Sigmoid colon (tissue), 4 donors: ENCODE data around the gene FLCN.

ENCODE experiments used
- CTCF ChIP-seq, 4 experiments: fragments of 450-650 bp in 3 of 4; fragments of 200-600 bp in 1 of 4; IDR thresholded peaks; one replicate each; pipeline ENCODE4 v1.5.1; 2016 to 2019; ENCODE audit warnings: antibody characterized with exemption in 4 of 4, mild to moderate bottlenecking in 3 of 4, moderate library complexity in 2 of 4
- POLR2A ChIP-seq, 2 donors: fragments of 450-650 bp; IDR thresholded peaks; one replicate each; pipeline ENCODE4 v1.6.1; 2016; ENCODE audit warnings: antibody characterized with exemption in 2 of 2, mild to moderate bottlenecking in 2 of 2, moderate library complexity in 2 of 2
- POLR2AphosphoS5 ChIP-seq, 4 donors: sonication (generic); formaldehyde crosslinking; IDR thresholded peaks; one replicate each; pipeline ENCODE4 v1.6.1; 2017; ENCODE audit warnings: antibody characterized with exemption in 4 of 4

- TF ChIP-seq CTCF (IDR thresholded peaks at IDR 0.05): no peak
- TF ChIP-seq POLR2AphosphoS5 (IDR thresholded peaks at IDR 0.05): no peak
- no peak for TF ChIP-seq POLR2A (IDR thresholded peaks at IDR 0.05)
Measured at GRCh38 chr17:17269926-17270773, 33.2 kb upstream of the FLCN start.
